ENCODE data around the gene FBXO42.

FBXO42 gene

GRCh38 chr1:16241221-16241708 is 111.0 kb downstream of the FBXO42 start:
- TF ChIP-seq TAF1 (IDR thresholded peaks at IDR 0.05; ENCODE audit: low read depth, low read length) (no peak), POLR2AphosphoS5 (IDR thresholded peaks at IDR 0.05; ENCODE audit: low read depth, low read length) (no peak), PAX5 (IDR thresholded peaks at IDR 0.05; ENCODE audit: insufficient read depth, low read length, severe bottlenecking) (no peak), POU2F2 (IDR thresholded peaks at IDR 0.05; ENCODE audit: low read depth, low read length) (no peak), SPI1 (IDR thresholded peaks at IDR 0.05; ENCODE audit: low read depth, low read length) (no peak), POLR2A (IDR thresholded peaks at IDR 0.05; ENCODE audit: low read depth, low read length) (no peak)
- DNase-seq (ENCODE audit: insufficient read length, low spot score) (no peak), FAIRE-seq (no peak)

DNA sequence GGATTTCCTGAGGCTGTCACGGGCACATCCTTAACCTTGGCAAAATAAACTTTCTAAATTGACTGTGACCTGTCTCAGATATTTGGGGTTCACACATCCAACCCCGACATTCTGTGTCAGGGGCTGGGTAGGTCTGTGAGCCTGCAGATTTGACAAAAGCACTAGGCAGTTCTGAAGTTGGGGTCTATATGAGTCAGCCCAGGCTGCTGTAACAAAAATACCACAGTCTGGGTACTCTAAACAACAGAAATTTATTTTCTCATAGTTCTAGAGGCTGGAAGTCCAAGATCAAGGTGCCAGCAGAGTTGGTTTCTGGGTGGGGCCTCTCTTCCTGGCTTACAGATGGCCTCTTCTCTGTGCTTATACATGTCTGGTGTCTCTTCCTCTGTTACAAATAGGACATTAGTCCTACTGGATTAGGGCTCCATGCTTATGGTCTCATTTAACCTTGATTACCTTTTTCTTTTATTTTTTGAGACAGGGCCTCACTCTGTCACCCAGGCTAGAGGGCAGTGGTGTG is 112.2 kb downstream of the FBXO42 start:
- FAIRE-seq (no peak), DNase-seq (ENCODE audit: insufficient read length, low spot score) (no peak)
- TF ChIP-seq POLR2AphosphoS5 (IDR thresholded peaks at IDR 0.05; ENCODE audit: low read depth, low read length) (no peak), SPI1 (IDR thresholded peaks at IDR 0.05; ENCODE audit: low read depth, low read length) (no peak), POLR2A (IDR thresholded peaks at IDR 0.05; ENCODE audit: low read depth, low read length) (no peak)

DNA sequence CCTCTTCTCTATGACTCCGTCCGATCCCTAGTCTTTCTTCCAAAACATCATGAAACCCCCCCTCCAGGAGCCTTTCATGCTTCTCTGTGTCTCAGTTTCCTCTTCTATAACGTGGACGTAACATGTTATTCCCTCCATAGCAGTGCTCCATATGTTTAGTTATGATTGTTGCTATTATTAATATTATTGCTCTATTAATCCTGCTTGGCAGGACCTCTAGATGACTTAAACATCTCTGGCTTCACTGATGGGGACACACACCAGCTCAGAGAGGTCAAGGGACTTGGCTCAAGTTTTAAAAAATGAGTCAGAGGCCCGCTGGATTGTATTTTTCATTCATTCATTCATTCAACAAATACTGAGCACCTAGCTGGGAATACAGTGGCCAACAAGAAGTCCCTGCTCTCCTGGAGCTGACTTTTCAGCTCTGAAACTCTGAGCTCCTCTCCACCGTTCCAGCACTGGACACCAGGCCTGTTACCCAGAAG is 114.9 kb downstream of the FBXO42 start:
- no peak for DNase-seq (ENCODE audit: insufficient read length, low spot score)
- TF ChIP-seq SPI1 (IDR thresholded peaks at IDR 0.05; ENCODE audit: low read depth, low read length) (no peak), POLR2A (IDR thresholded peaks at IDR 0.05; ENCODE audit: low read depth, low read length) (peak; percentile 49; the same call in 1 of the 2 replicates)

GRCh38 chr1:16236511-16237342 is 115.6 kb downstream of the FBXO42 start, which contains the start of gene CPLANE2:
Gene CPLANE2, minus strand, starts transcription at chr1:16237183. Its CDS starts 441 bp downstream, at chr1:16236742.
- DNase-seq (ENCODE audit: insufficient read length, low spot score), result peak; percentile 94
- TF ChIP-seq POLR2AphosphoS5 (IDR thresholded peaks at IDR 0.05; ENCODE audit: low read depth, low read length) (no peak), TAF1 (IDR thresholded peaks at IDR 0.05; ENCODE audit: low read depth, low read length) (no peak), PAX5 (IDR thresholded peaks at IDR 0.05; ENCODE audit: insufficient read depth, low read length, severe bottlenecking) (peak; percentile 38), POU2F2 (IDR thresholded peaks at IDR 0.05; ENCODE audit: low read depth, low read length) (peak; percentile 66; the same call in 1 of the 2 replicates), SPI1 (IDR thresholded peaks at IDR 0.05; ENCODE audit: low read depth, low read length) (peak; percentile 39; the same call in 1 of the 2 replicates)
- FAIRE-seq, result peak; percentile 100

More for the DNA sequence above, 114.9 kb downstream of the FBXO42 start:
- FAIRE-seq, result no peak

DNA sequence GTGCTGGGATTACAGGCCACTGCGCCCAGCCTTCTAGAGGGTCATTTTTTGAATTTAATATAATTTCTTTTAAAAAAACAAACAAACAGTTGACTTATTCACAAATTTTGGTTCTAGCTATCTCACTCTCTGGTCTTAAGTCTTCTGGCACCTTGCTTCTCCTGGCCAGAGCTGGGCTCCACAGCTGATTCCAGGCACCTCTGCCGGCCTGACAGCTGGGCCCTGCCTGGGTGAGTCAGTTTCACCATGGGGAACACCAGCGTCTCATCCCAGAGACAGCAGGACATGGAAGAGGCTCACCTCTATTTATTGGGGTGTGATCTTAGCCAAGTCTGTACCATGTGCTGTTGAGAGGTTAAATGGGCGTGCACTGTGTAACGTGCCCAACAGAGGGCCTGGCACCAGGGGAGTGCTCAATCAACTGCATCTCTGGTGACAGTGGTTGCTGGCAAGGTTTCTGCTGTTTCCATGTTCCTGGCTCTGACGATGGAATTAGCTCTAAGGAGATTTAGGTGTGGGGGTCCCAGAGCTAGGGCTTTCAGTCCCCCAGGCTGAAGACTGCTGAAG is 116.3 kb downstream of the FBXO42 start:
- no peak for TF ChIP-seq POU2F2 (IDR thresholded peaks at IDR 0.05; ENCODE audit: low read depth, low read length)
- FAIRE-seq (no peak), DNase-seq (ENCODE audit: insufficient read length, low spot score) (no peak)

DNA sequence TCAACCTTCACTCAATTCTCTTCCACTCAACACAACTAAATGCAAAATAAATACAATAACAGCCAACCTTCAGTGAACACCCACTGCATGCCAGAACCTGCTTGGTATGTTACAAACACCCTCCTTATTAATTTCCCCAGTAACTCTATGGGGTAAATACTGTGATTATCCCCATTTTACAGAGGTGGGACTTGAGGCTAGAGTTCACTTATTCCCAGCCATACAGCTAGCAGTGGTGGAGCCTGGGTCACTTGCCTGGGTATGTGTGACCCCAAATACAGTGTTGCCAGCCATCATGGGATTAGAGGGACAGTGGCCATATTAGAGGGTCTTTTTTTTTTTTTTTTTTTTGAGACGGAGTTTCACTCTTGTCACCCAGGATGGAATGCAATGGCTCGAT is 116.9 kb downstream of the FBXO42 start:
- TF ChIP-seq POLR2A (IDR thresholded peaks at IDR 0.05; ENCODE audit: low read depth, low read length), result no peak
- no peak for TF ChIP-seq TAF1 (IDR thresholded peaks at IDR 0.05; ENCODE audit: low read depth, low read length)
- TF ChIP-seq SPI1 (IDR thresholded peaks at IDR 0.05; ENCODE audit: low read depth, low read length), result no peak
- no peak for TF ChIP-seq POLR2AphosphoS5 (IDR thresholded peaks at IDR 0.05; ENCODE audit: low read depth, low read length)
- TF ChIP-seq PAX5 (IDR thresholded peaks at IDR 0.05; ENCODE audit: insufficient read depth, low read length, severe bottlenecking), result no peak
- no peak for TF ChIP-seq POU2F2 (IDR thresholded peaks at IDR 0.05; ENCODE audit: low read depth, low read length)
- FAIRE-seq, result no peak
- no peak for DNase-seq (ENCODE audit: insufficient read length, low spot score)

GRCh38 chr1:16233431-16233830 is 118.8 kb downstream of the FBXO42 start:
- TF ChIP-seq TAF1 (IDR thresholded peaks at IDR 0.05; ENCODE audit: low read depth, low read length) (no peak), POLR2AphosphoS5 (IDR thresholded peaks at IDR 0.05; ENCODE audit: low read depth, low read length) (no peak), POLR2A (IDR thresholded peaks at IDR 0.05; ENCODE audit: low read depth, low read length) (no peak)
- FAIRE-seq (no peak), DNase-seq (ENCODE audit: insufficient read length, low spot score) (no peak)

DNA sequence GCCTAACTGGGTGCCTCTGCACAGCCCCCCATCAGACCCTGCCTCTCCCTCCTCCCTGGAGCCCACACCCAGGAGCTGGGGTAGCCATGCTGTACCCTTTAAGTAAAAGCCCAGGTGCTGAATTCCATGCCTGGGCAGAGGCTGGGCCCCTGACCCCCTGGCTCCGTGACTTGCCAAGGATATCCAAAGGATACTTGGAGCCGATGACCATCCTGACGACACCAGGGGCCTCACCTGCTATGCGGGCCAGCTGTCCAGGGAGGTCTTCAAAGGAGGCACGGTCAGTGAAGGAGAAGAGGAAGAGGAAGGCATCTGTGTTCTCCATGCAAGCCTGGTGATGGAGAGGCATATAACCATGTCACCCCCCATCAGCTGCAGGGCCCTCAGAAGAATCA is 120.0 kb downstream of the FBXO42 start:
- FAIRE-seq (no peak), DNase-seq (ENCODE audit: insufficient read length, low spot score) (no peak)
- TF ChIP-seq POLR2AphosphoS5 (IDR thresholded peaks at IDR 0.05; ENCODE audit: low read depth, low read length), result no peak
- no peak for TF ChIP-seq TAF1 (IDR thresholded peaks at IDR 0.05; ENCODE audit: low read depth, low read length)
- TF ChIP-seq PAX5 (IDR thresholded peaks at IDR 0.05; ENCODE audit: insufficient read depth, low read length, severe bottlenecking), result no peak

GRCh38 chr1:16231331-16232315 is 120.7 kb downstream of the FBXO42 start:
- no peak for FAIRE-seq
- no peak for DNase-seq (ENCODE audit: insufficient read length, low spot score)
- TF ChIP-seq SPI1 (IDR thresholded peaks at IDR 0.05; ENCODE audit: low read depth, low read length), result no peak
- no peak for TF ChIP-seq POU2F2 (IDR thresholded peaks at IDR 0.05; ENCODE audit: low read depth, low read length)
- TF ChIP-seq PAX5 (IDR thresholded peaks at IDR 0.05; ENCODE audit: insufficient read depth, low read length, severe bottlenecking), result no peak
- no peak for TF ChIP-seq POLR2AphosphoS5 (IDR thresholded peaks at IDR 0.05; ENCODE audit: low read depth, low read length)
- TF ChIP-seq TAF1 (IDR thresholded peaks at IDR 0.05; ENCODE audit: low read depth, low read length), result no peak
- no peak for TF ChIP-seq POLR2A (IDR thresholded peaks at IDR 0.05; ENCODE audit: low read depth, low read length)
